ENCODE measurements around the gene KCND2.

- TF ChIP-seq EZH2 (IDR thresholded peaks at IDR 0.05; ENCODE audit: low read length, unreplicated experiment) = no peak
- TF ChIP-seq CTCF (conservative IDR thresholded peaks at IDR 0.05; ENCODE audit: low read depth, low read length) = no peak
- TF ChIP-seq EZH2phosphoT487 (IDR thresholded peaks at IDR 0.05; ENCODE audit: borderline replicate concordance, low read length) = no peak
Measured at GRCh38 chr7:120504386-120504785, 231.4 kb downstream of the KCND2 start.

All from PC-3 (cell line).